Ovary (tissue), 9 donors: ENCODE measurements around the gene MFNG. TPM values are rescaled to one million over a fixed set of nuclear protein-coding genes. Genes with fewer than 3 reads are reported as not detected.

Experiments used
- DNase-seq, 5 donors: peaks; one replicate each; pipeline ENCODE4 v3.0.0-alpha.2; 2019 to 2020
- H3K27ac ChIP-seq, 2 donors: fragments of 200-600 bp; one replicate each; pipeline versions ENCODE4 v1.5.1 to v1.8.0; 2019 to 2022
- H3K27me3 ChIP-seq: fragments of 200-600 bp; one replicate; pipeline ENCODE4 v1.8.0; 2022
- H3K36me3 ChIP-seq: fragments of 200-600 bp; sonication (generic); one replicate; pipeline ENCODE4 v1.5.1; 2019
- H3K4me1 ChIP-seq: one replicate; pipeline ENCODE4 v1.8.1; 2013; ENCODE audit warnings: mild to moderate bottlenecking, moderate library complexity; ENCODE audit not compliant: insufficient read depth
- H3K4me3 ChIP-seq: fragments of 200-600 bp; sonication (generic); one replicate; pipeline ENCODE4 v1.5.1; 2017
- H3K9me3 ChIP-seq, 2 donors: fragments of 200-600 bp in 1 of 2; sonication (generic) in 1 of 2; one replicate each; pipeline versions ENCODE4 v1.5.1 to v1.8.1; 2013 to 2019; ENCODE audit warnings: mild to moderate bottlenecking in 1 of 2, moderate library complexity in 1 of 2
- EP300 ChIP-seq: sonication (generic); formaldehyde crosslinking; IDR thresholded peaks from one replicate; pipeline ENCODE4 v1.6.1; 2017; ENCODE audit warnings: antibody characterized with exemption
- POLR2A ChIP-seq: fragments of 450-650 bp; IDR thresholded peaks from one replicate; pipeline ENCODE4 v1.6.1; 2017; ENCODE audit warnings: antibody characterized with exemption, mild to moderate bottlenecking, moderate library complexity
- WGBS, 3 donors: extraction: QIAGEN DNeasy Blood & Tissue Kit in 1 of 3; methylation state at CpG; one replicate each; pipeline versions ENCODE4 v1.1.5 to v1.1.7; 2013 to 2017; 5-methylcytosine and 5-hydroxymethylcytosine counted together
- intact Hi-C, 4 donors: fragments of 100-400 bp; cut with DNase I; formaldehyde crosslinking; loops; one replicate each; pipeline versions ENCODE4 v1.11.0 to v1.15.1; 2022 to 2023
- polyA plus RNA-seq, 2 donors: library from polyadenylated mRNA; stranded (reverse); fragments of 200-250 nt in 1 of 2; fragments of 350-450 nt in 1 of 2; fragmentation: Illumina TruSeq in 1 of 2; extraction: RNeasy Lipid Tissue Mini Kit (QIAGEN cat#74804) in 1 of 2; gene quantifications; one replicate each; pipeline ENCODE4 v1.2.3, GENCODE V29; 2013 to 2014
- total RNA-seq, 7 donors: library from RNA; depleted of rRNA in 2 of 7; stranded (reverse); fragments of >200 nt in 2 of 7; fragmentation: NEBNext Ultra II Directional in 3 of 7; extraction: Animal tissue kit (Norgen Biotek cat#: 25700) in 3 of 7; gene quantifications; one replicate each; pipeline versions ENCODE4 v1.1.0 to v1.2.4, GENCODE V29; 2016 to 2023
- TF ChIP-seq, protein P1 (sequence below), 3 donors: fragments of 450-650 bp in 2 of 3; fragments of 200-600 bp in 1 of 3; IDR thresholded peaks; one replicate each; pipeline versions ENCODE4 v1.5.1 to v1.8.0; 2016 to 2022; ENCODE audit warnings: antibody characterized with exemption in 3 of 3, mild to moderate bottlenecking in 1 of 3
- donor health status: DM: no; HTN: no; CAD: no; lungs with moderate emphysema.
- donor health status: DM: no; HTN: no; CAD: no.
- donor health status: Bipolar disorder and iron deficiency.
- donor health status: DM: yes; HTN: yes; CAD: no.
- donor health status: DM: no; HTN: no; CAD: no.
- donor health status: DM: yes; HTN: yes; CAD: no.

Gene MFNG
- total and polyA plus RNA-seq, 9 donors, result 4.4 to 11.1 (median 7.1) TPM

- H3K36me3 ChIP-seq, result no peaks in the 10 kb centered on the region
- H3K27me3 ChIP-seq, result no peaks in the 10 kb centered on the region
- H3K9me3 ChIP-seq, result no peaks in the 10 kb centered on the region
- H3K27ac ChIP-seq, result no peak overlapping the region
- DNase-seq, result no peak
- 71 to 80% (median 74%) methylated on average over 22 to 24 of the region's 24 CpGs for WGBS, 3 donors
- intact Hi-C loops, result loop anchor here in 2 of 4 donors (5.0 to 10.0 kb wide), 2 partner anchors 68 to 1510 kb away; partner anchors contain the start of gene ELFN2 (in 1 of the 2)
- no peaks in the 10 kb centered on the region for H3K4me1 ChIP-seq
- H3K4me3 ChIP-seq, result no peak overlapping the region
- no peak for TF ChIP-seq POLR2A
- TF ChIP-seq, protein P1, sequence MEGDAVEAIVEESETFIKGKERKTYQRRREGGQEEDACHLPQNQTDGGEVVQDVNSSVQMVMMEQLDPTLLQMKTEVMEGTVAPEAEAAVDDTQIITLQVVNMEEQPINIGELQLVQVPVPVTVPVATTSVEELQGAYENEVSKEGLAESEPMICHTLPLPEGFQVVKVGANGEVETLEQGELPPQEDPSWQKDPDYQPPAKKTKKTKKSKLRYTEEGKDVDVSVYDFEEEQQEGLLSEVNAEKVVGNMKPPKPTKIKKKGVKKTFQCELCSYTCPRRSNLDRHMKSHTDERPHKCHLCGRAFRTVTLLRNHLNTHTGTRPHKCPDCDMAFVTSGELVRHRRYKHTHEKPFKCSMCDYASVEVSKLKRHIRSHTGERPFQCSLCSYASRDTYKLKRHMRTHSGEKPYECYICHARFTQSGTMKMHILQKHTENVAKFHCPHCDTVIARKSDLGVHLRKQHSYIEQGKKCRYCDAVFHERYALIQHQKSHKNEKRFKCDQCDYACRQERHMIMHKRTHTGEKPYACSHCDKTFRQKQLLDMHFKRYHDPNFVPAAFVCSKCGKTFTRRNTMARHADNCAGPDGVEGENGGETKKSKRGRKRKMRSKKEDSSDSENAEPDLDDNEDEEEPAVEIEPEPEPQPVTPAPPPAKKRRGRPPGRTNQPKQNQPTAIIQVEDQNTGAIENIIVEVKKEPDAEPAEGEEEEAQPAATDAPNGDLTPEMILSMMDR (IDR thresholded peaks at IDR 0.05), result no peak
- TF ChIP-seq EP300, result no peak
Observed at GRCh38 chr22:37492428-37493344, 6.5 kb upstream of the MFNG start.

GRCh38 chr22:37491559-37492427 lies 5.6 kb upstream of the MFNG start:
- Histone ChIP-seq H3K9me3 (no peaks in the 10 kb centered on the region), H3K27me3 (no peaks in the 10 kb centered on the region), H3K36me3 (no peaks in the 10 kb centered on the region), H3K27ac (no peak overlapping the region), H3K4me3 (no peak overlapping the region), H3K4me1 (no peaks in the 10 kb centered on the region)
- intact Hi-C loops, result loop anchor here in 2 of 4 donors (5.0 to 10.0 kb wide), 2 partner anchors 67 to 1509 kb away; partner anchors contain the start of gene ELFN2 (in 1 of the 2)
- WGBS, 3 donors, result 84 to 91% (median 84%) methylated on average over 17 to 22 of the region's 22 CpGs
- no peak for DNase-seq
- TF ChIP-seq EP300 (no peak), POLR2A (no peak)
- TF ChIP-seq, protein P1 (IDR thresholded peaks at IDR 0.05), result no peak

- Histone ChIP-seq H3K4me1 (no peaks in the 10 kb centered on the region), H3K27ac (no peak overlapping the region), H3K36me3 (no peaks in the 10 kb centered on the region), H3K9me3 (no peaks in the 10 kb centered on the region), H3K27me3 (no peaks in the 10 kb centered on the region), H3K4me3 (no peak overlapping the region)
- no peak for DNase-seq
- TF ChIP-seq POLR2A, result no peak
- TF ChIP-seq EP300, result no peak
- TF ChIP-seq, protein P1 (IDR thresholded peaks at IDR 0.05), result no peak
- 91 to 92% (median 92%) methylated on average over 16 of the region's 16 CpGs for WGBS, 3 donors
- intact Hi-C loops, result loop anchor here in 2 of 4 donors (5.0 to 10.0 kb wide), 2 partner anchors 66 to 1509 kb away; partner anchors contain the start of gene ELFN2 (in 1 of the 2)
Observed at GRCh38 chr22:37491106-37491505, 4.9 kb upstream of the MFNG start.

- DNase-seq, result no peak
- no peaks in the 10 kb centered on the region for H3K4me1 ChIP-seq
- H3K4me3 ChIP-seq, result no peak overlapping the region
- no peaks in the 10 kb centered on the region for H3K27me3 ChIP-seq
- H3K27ac ChIP-seq, result no peak overlapping the region
- WGBS, 3 donors, result 95 to 97% (median 96%) methylated on average over 10 of the region's 10 CpGs
- TF ChIP-seq EP300 (no peak), POLR2A (no peak)
- TF ChIP-seq, protein P1 (IDR thresholded peaks at IDR 0.05), result no peak
- intact Hi-C loops, result loop anchor here in 2 of 4 donors (5.0 to 10.0 kb wide), 3 partner anchors 65 to 1508 kb away; partner anchors contain the start of gene ELFN2 (in 1 of the 2)
- no peaks in the 10 kb centered on the region for H3K9me3 ChIP-seq
- H3K36me3 ChIP-seq, result no peaks in the 10 kb centered on the region
Observed at GRCh38 chr22:37489983-37490382, 3.8 kb upstream of the MFNG start.
